Gastroesophageal sphincter (tissue), 4 donors: ENCODE results near the gene RERE. TPM values are rescaled to one million over a fixed set of nuclear protein-coding genes. Genes with fewer than 3 reads are reported as not detected.
"Not testable (repeated sequence)": the region's sequence is repeated elsewhere in the genome, so short reads cannot be mapped to it uniquely, and the experiment has no call there.

Experiments used
- ATAC-seq: fragments of 150-250 bp; one replicate; pipeline ENCODE4 v1.9.1; 2016; ENCODE audit warnings: mild to moderate bottlenecking, moderate library complexity
- H3K27ac ChIP-seq, 4 donors: fragments of 200-600 bp; sonication (generic) in 3 of 4; 1 replicate in 3 of 4; 2 replicates in 1 of 4; pipeline ENCODE4 v1.5.1; 2016 to 2019
- H3K27me3 ChIP-seq: fragments of 200-600 bp; sonication (generic); one replicate; pipeline ENCODE4 v1.5.1; 2019
- H3K36me3 ChIP-seq, 2 donors: fragments of 200-600 bp; sonication (generic); one replicate each; pipeline ENCODE4 v1.5.1; 2019; ENCODE audit warnings: control low read depth in 1 of 2
- H3K4me1 ChIP-seq, 3 donors: fragments of 200-600 bp; sonication (generic); 1 replicate in 2 of 3; 2 replicates in 1 of 3; pipeline ENCODE4 v1.5.1; 2016 to 2019; ENCODE audit warnings: control low read depth in 2 of 3
- H3K4me3 ChIP-seq, 2 donors: fragments of 200-600 bp; sonication (generic); one replicate each; pipeline ENCODE4 v1.5.1; 2019; ENCODE audit warnings: mild to moderate bottlenecking in 1 of 2, moderate library complexity in 1 of 2
- H3K9me3 ChIP-seq, 3 donors: fragments of 200-600 bp; sonication (generic); one replicate each; pipeline ENCODE4 v1.5.1; 2017 to 2019; ENCODE audit warnings: control low read depth in 2 of 3
- EP300 ChIP-seq: sonication (generic); formaldehyde crosslinking; IDR thresholded peaks from one replicate; pipeline ENCODE4 v1.6.1; 2017; ENCODE audit warnings: antibody characterized with exemption, mild to moderate bottlenecking
- POLR2A ChIP-seq, 2 donors: fragments of 450-650 bp; IDR thresholded peaks; one replicate each; pipeline ENCODE4 v1.6.1; 2017; ENCODE audit warnings: antibody characterized with exemption in 2 of 2, mild to moderate bottlenecking in 2 of 2, moderate library complexity in 1 of 2
- POLR2AphosphoS5 ChIP-seq: sonication (generic); formaldehyde crosslinking; IDR thresholded peaks from one replicate; pipeline ENCODE4 v1.6.1; 2017; ENCODE audit warnings: antibody characterized with exemption
- WGBS, 2 donors: methylation state at CpG; one replicate each; pipeline ENCODE4 v1.1.5; 2018; ENCODE audit warnings: low coverage in 1 of 2; 5-methylcytosine and 5-hydroxymethylcytosine counted together
- total RNA-seq, 4 donors: library from RNA; depleted of rRNA; stranded (reverse); fragments of >200 nt; gene quantifications; one replicate each; pipeline ENCODE4 v1.1.0, GENCODE V29; 2016
- TF ChIP-seq, protein P1 (sequence below), 4 experiments: fragments of 200-600 bp in 2 of 4; fragments of 450-650 bp in 2 of 4; sonication (generic) in 1 of 4; IDR thresholded peaks; one replicate each; pipeline ENCODE4 v1.5.1; 2017 to 2019; ENCODE audit warnings: antibody characterized with exemption in 4 of 4, mild to moderate bottlenecking in 2 of 4, moderate library complexity in 2 of 4

The RERE gene
- total RNA-seq, 4 donors from 2014 or later, result 112 to 212 (median 139) TPM

DNA sequence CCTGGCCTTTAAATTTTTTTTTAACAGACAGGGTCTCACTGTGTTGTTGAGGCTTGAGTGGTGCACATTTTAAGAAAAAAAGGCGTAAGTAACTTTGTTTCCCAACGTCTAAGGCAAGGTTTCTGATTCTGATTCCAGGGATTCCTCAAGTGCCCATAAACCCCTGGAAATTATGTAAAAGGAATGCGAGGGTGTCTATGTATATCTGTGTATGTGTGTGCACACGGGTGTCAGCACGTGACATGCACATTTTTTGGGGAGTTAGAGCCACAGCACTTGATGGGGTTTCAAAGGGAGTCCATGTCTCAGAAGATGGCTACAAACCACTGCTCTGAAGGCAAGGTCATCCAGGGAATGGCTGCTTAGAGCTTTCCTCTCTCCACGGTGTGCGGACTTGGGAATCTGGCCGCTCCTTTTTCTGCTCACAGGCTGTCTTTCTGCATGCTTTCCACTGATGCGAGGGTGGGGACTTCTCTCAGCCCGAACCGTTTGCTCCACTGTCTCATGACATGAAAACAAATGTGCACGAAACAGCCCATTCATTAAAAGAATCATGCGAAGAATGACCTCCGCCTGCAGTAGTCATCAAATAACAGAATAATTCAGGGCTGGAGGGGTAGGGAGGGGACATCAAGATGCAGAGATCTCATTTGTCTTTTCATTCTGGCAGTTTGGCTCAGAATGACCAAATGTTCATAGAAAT is 18.7 kb upstream of the RERE start:
- WGBS, 2 donors, result 33 to 62% methylated on average over 1 to 7 of the region's 14 CpGs

DNA sequence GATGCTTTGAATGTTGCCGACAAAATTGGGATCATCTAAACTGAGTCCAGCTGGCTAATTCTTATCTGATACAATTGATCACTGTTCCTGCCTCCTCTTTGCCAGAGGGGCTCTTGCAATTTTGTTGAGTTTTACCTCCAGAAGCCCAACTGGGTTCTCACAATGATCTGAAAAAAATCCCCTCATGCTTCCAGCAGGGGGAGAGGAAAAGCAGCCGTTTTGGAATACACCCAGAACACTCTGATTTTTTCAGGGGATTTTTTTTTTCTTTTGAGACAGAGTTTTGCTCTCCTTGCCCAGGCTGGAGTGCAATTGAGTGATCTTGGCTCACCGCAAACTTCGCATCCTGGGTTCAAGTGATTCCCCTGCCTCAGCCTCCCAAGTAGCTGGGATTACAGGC is 13.9 kb upstream of the RERE start:
- TF ChIP-seq, protein P1, sequence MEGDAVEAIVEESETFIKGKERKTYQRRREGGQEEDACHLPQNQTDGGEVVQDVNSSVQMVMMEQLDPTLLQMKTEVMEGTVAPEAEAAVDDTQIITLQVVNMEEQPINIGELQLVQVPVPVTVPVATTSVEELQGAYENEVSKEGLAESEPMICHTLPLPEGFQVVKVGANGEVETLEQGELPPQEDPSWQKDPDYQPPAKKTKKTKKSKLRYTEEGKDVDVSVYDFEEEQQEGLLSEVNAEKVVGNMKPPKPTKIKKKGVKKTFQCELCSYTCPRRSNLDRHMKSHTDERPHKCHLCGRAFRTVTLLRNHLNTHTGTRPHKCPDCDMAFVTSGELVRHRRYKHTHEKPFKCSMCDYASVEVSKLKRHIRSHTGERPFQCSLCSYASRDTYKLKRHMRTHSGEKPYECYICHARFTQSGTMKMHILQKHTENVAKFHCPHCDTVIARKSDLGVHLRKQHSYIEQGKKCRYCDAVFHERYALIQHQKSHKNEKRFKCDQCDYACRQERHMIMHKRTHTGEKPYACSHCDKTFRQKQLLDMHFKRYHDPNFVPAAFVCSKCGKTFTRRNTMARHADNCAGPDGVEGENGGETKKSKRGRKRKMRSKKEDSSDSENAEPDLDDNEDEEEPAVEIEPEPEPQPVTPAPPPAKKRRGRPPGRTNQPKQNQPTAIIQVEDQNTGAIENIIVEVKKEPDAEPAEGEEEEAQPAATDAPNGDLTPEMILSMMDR (IDR thresholded peaks at IDR 0.05), result peak in 2 of 4 experiments; percentile 12 to 30
- no peak for TF ChIP-seq POLR2AphosphoS5
- Histone ChIP-seq H3K27ac (no peak overlapping the region), H3K4me1 (peaks cover 0 to 21% (median 2%) of the 10 kb centered on the region in 3 donors), H3K4me3 (no peak overlapping the region), H3K36me3 (no peaks in the 10 kb centered on the region), H3K9me3 (no peaks in the 10 kb centered on the region), H3K27me3 (no peaks in the 10 kb centered on the region)
- WGBS, 2 donors, result 38 to 73% methylated on average over 2 to 4 of the region's 4 CpGs
- no peak for ATAC-seq

More for the DNA sequence above, 18.7 kb upstream of the RERE start:
- H3K27me3 ChIP-seq, result no peaks in the 10 kb centered on the region
- no peaks in the 10 kb centered on the region for H3K36me3 ChIP-seq
- TF ChIP-seq, protein P1 (IDR thresholded peaks at IDR 0.05), result no peak
- TF ChIP-seq EP300 (no peak), POLR2AphosphoS5 (no peak), POLR2A (IDR thresholded peaks at IDR 0.05) (no peak)
- no peak for ATAC-seq
- no peak overlapping the region for H3K27ac ChIP-seq
- peaks cover 0 to 15% (median 3%) of the 10 kb centered on the region in 3 donors for H3K4me1 ChIP-seq
- H3K9me3 ChIP-seq, result no peaks in the 10 kb centered on the region
- no peak overlapping the region for H3K4me3 ChIP-seq

DNA sequence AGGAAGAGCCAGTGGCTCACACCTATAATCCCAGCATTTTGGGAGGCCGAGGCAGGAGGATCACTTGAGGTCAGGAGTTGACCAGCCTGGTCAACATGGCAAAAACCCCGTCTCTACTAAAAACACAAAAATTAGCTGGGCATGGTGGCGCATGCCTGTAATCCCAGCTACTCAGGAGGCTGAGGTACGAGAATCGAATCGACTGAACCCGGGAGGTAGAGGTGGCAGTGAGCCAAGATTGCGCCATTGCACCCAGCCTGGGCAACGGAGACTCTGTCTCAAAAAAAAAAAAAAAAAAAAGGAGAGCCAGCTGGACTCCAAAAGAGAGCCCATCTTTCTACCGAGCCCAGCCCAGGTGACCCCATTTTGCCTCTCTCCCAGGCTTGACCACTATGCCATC is 13.3 kb upstream of the RERE start:
- ATAC-seq, H3K27me3 ChIP-seq, H3K9me3 ChIP-seq, H3K27ac ChIP-seq, H3K4me3 ChIP-seq, H3K36me3 ChIP-seq: not testable (repeated sequence)
- 78 to 91% methylated on average over 4 of the region's 10 CpGs for WGBS, 2 donors
- peaks cover 0 to 15% (median 0%) of the 10 kb centered on the region in 3 donors for H3K4me1 ChIP-seq

DNA sequence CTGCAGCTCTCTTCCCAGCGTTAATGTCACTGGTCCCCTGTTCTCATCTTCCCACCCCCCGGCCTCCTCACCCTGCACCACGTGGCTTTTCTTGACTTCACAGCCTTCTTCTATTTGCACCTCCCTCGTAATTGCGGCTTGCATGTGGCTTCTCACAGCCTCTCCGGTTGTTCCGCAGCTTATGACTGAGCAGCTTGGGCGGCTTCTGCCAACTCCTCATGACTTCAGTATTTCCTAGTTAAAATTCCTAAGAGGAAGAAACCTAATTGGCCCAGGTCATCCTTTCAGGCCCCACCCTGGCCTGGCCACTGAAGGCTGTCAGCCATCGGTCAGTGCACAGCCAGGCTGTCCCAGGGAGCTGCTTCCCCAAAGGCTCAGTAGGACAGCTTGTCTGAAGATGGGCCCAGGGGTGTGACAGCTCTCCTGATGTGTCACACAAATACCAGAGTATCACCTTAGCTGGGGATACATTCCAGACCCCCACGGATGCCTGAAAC is 8.6 kb upstream of the RERE start:
- no peaks in the 10 kb centered on the region for H3K36me3 ChIP-seq
- H3K27ac ChIP-seq, result no peak overlapping the region
- H3K27me3 ChIP-seq, result no peaks in the 10 kb centered on the region
- ATAC-seq, result peak; percentile 53
- TF ChIP-seq, protein P1 (IDR thresholded peaks at IDR 0.05), result no peak
- TF ChIP-seq EP300, result no peak
- TF ChIP-seq POLR2AphosphoS5, result no peak
- no peak for TF ChIP-seq POLR2A (IDR thresholded peaks at IDR 0.05)
- WGBS, 2 donors, result 67 to 86% methylated on average over 6 to 9 of the region's 10 CpGs
- H3K4me3 ChIP-seq, result no peak overlapping the region
- H3K9me3 ChIP-seq, result no peaks in the 10 kb centered on the region
- H3K4me1 ChIP-seq, result peaks cover 0 to 30% (median 4%) of the 10 kb centered on the region in 3 donors

DNA sequence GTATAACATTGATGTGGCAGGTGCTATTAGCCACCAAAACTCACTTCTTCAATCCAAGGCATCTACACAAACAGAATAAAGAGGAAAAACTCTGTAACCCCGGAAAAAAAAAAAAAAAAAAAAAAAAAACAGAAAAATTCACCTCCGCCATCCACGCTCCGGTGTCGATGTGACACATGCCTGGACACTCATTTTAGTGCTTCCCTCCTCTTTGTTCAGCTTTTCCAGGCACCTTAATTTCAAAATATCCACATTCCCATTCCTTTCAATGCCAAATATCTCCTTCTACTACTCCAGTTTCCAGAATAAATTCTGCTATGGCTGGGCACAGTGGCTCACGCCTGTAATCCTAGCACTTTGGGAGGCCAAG is 5.8 kb upstream of the RERE start:
- Histone ChIP-seq H3K27ac (peak overlapping the region in 2 of 4 donors; percentile 17 to 54), H3K9me3 (no peaks in the 10 kb centered on the region), H3K27me3 (no peaks in the 10 kb centered on the region), H3K36me3 (no peaks in the 10 kb centered on the region), H3K4me3 (no peak overlapping the region), H3K4me1 (peaks cover 0 to 31% (median 4%) of the 10 kb centered on the region in 3 donors)
- TF ChIP-seq POLR2AphosphoS5 (no peak), EP300 (no peak), POLR2A (IDR thresholded peaks at IDR 0.05) (no peak)
- TF ChIP-seq, protein P1 (IDR thresholded peaks at IDR 0.05), result no peak
- WGBS, 2 donors, result 44 to 52% methylated on average over 3 to 6 of the region's 6 CpGs
- ATAC-seq, result no peak
